ENCODE measurements around the gene ZDHHC14. TPM values are rescaled to one million over a fixed set of nuclear protein-coding genes. Genes with fewer than 3 reads are reported as not detected.

The ZDHHC14 gene
- total RNA-seq, 1 donor from 2014 or later: 12.7 TPM

DNA sequence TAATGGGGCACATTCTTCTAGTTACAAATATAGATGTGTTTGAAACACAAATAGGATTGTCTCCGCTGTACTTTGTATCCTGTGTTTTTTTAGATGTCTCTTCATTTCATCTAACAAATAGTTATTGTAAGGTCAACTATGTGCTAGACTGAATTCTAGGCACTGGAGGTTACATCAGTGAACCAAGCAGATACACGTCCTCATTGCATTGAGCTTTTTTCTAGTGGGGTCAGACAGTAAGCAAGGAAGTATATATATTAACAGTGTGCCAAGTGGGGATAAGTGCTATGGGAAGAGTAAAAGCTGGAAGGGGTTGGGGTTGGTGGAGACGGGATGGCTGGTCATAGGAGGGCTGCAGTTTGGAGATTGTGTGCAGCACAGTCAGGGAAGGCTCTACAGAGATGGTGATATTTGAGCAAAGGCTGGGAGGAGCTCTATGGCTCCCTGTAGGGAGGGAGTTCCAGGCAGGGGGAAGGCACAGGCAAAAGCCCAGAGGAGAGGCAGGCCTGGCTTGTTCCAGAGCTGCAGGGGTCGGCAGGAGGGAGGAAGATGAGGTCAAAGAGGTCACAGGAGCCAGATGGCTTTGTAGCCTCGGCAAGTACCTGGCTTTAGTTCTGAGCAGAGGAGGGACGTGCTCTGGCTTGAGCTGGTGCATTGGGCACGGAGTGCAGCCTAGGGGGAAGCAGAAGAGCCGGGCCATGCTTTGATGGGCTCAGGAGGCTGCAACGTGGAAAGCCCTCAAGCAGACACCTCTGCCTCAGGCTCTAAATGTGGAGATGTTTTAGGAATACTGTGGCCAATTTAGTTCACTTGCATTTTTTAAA, 152.3 kb downstream of the ZDHHC14 start:
- no peak for DNase-seq (ENCODE audit: missing footprints)
- intact Hi-C loops (cut with DNase I): no loop called here
- ATAC-seq: no peak

DNA sequence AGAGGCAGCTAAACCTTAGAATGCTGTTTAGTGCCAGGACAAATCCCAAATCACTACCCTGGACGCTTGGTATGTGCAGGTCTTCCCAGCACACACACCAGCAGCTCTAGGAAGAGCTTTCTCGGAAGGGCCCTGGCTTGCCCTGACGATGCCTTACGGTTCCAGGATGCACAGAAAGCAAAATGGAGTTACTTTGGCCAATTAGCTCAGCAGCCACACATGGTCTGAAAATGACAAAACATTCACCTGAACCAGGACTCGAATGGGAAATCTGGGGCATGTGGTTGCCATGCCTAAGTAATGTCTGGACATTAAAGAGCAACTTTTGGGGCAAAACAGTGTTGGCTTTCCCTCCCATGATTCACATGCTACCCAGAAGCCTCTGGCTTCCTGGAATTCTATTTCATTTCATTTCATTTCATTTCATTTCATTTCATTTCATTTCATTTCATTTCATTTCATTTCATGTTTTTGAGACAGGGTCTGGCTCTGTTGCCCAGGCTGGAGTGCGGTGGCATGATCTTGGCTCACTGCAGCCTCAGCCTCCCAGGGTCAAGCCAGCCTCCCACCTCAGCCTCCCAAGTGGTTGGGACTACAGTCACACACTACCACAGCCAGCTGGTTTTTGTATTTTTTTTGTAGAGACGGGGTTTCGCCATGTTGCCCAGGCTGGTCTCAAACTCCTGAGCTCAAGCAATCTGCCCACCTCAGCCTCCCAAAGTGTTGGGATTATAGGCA, 153.3 kb downstream of the ZDHHC14 start:
- DNase-seq (ENCODE audit: missing footprints): no peak
- intact Hi-C loops (cut with DNase I): no loop called here
- ATAC-seq: no peak

DNA sequence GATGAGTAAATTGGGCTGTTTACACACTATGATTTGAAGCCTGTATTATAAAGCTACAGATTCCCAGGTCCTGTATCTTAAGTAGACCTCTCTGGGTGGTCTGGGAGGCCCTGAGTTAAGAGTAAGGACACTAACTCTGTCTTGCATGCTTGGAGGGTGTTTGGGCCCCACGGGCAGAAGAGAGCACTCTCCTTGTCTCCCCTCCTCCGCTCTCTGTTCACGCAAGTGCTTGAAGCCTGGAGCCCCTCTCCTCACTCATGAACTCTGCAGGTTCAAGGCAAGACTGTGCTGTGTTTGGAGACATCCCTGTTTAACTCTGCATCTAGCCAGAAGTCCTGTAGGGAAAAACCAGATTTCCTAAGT, 154.0 kb downstream of the ZDHHC14 start:
- no peak for ATAC-seq
- intact Hi-C loops (cut with DNase I): no loop called here
- DNase-seq (ENCODE audit: missing footprints): no peak

DNA sequence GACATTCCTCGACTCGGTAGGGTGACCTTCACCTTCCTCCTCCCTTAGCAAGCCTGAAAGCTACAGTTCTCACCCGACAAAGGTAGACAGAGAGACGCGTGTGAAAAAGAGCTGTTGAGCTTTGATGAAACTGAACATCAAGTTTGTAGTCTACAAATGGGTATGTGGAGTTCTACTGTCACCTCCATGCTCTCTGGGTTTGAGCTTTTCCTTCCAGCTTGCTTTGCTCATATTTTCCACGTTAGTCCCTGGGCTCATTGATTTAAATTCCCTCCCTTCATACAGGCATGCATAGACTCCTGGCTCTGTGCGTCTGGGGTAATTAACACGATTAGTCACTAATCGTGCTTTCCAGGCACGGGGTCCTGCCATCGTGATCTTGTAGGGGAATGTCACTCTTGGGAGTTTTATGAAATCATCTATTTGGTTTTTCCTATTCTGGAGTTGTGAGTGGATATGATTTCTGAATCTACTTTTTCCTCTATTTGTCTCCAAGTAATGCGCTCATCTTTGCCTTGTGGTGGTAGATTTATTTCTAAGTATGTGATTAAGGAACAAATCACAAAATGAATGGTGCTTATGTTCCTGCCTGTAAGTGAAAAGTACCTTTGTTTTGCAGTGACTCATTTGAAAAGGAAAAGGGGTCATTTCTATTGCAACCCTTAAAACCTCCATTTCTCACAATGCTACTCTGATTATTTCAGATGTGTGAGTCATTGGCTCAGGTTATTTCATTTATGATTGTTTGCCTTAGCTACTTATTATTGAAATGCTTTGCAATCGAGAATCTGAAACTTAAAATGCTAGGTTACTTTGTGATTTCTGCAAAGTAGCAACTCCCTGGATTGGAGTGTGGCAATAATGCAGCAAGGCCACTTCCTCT, 154.6 kb downstream of the ZDHHC14 start:
- no peak for DNase-seq (ENCODE audit: missing footprints)
- intact Hi-C loops (cut with DNase I): no loop called here
- no peak for ATAC-seq

DNA sequence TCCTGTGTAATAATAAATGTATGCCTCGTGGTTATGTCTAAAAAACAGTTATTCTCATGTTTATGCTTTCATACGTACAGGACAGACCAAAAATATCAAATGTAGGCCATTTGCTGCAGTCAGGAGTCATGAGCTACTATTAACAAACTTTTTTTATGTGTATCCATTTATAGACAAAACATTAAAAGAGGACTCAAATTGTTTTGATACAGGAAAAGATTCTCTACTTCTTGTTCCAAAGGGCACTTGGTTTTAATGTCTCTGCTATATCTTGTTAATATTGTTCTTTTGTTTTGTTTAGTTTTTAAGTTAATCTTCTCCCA, 155.2 kb downstream of the ZDHHC14 start:
- intact Hi-C loops (cut with DNase I): no loop called here
- no peak for DNase-seq (ENCODE audit: missing footprints)
- no peak for ATAC-seq

GRCh38 chr6:157537556-157537955, 156.6 kb downstream of the ZDHHC14 start:
- ATAC-seq (no peak), DNase-seq (ENCODE audit: missing footprints) (no peak)
- intact Hi-C loops (cut with DNase I): no loop called here

DNA sequence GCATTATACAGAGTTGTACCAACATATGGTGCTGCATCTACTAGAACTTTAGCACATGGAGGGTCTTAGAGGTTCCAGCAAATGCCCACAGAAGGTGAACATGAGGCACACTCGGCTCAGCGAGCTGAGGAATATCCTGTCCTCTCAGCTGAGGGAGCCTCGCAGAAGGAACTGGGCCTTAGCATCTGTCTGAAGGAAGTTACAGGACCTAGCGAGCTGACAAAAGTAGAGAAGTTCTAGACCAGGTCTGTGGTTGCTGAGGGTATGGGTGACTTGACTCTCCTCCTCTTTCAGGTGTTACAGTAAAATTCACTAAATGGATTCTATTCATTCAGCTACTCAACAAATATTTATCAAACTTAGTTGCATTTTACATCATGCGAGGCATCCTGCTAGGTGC, 157.2 kb downstream of the ZDHHC14 start:
- ATAC-seq (no peak), DNase-seq (ENCODE audit: missing footprints) (no peak)
- intact Hi-C loops (cut with DNase I): no loop called here

DNA sequence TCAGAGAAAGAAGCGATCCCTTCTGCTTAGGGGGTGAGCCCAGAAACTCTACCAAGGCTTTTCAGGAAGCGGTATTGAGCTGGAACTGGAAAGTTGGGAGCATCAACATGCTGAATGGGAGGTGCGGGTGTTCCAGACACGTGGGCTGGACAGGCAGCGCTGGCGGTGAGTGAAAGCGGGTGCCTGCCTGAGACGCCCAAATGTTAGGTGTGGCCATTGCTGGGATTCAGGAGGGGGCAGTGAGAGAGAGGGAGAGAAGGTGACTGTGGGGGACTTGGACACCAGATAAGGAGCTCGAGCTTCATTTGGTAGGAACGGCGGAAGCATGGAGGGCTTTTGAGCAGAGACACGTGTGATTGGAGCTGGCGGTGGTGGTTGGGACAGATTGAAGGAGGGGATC, 157.7 kb downstream of the ZDHHC14 start:
- intact Hi-C loops (cut with DNase I): no loop called here
- ATAC-seq (no peak), DNase-seq (ENCODE audit: missing footprints) (no peak)

DNA sequence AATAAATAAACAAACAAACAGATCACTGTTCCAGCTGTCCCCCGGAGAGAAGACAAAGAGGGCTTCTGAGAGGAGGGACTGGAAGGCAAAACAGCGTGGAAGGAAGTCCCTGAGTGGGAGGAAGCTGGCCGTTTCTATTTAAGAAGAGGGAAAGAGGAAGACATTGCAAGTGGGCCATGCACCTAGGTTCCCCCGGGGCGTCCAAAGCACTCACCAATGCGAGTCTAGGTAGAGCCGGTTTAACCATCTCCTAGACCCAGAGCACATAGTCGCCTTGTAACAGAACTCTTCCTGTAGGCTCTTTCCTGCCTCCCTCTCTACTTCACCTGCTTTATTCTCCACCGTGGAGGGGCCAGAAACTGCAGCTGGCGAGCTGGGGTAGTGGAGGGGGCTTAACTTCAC, 158.4 kb downstream of the ZDHHC14 start:
- intact Hi-C loops (cut with DNase I): no loop called here
- no peak for ATAC-seq
- no peak for DNase-seq (ENCODE audit: missing footprints)

GRCh38 chr6:157539900-157540752, 159.1 kb downstream of the ZDHHC14 start:
- ATAC-seq (peak; percentile 61), DNase-seq (ENCODE audit: missing footprints) (no peak)
- intact Hi-C loops (cut with DNase I): no loop called here

DNA sequence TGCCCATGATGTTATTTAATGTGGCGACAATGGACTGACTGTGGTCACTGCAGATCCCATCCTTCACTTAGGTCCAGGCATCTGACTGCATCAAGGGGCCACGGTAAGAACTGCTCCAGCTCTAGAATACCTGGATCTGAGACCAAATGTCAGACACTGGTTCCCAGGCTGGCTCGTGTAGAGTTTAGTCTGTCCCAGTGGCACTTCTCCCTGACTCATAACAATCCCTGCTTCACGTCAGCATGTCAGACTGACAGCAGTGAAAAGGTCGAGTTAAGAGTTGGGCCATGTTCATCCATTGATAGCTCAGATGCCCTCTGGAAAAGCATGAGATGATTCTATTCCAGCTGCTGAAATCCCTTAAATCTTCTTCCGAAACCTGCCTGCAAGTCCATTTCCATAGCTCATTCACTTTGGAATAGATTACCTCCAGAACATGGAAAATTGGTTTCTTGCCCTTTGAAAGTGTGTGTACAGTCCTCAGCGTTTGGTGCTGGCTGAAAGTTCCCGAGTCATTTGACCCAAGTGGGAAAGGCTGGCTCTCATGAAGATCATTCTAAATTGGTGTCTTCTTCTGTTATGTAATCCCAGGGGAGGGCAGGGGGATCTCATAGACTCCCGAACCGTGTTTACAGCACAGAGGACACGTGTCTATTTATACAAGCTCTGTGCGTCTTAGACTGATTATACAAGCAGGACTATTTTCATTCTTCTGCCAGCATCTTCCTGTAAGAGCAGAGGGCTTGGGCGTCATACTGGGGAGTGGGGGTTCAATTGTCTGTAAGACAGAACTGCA, 160.8 kb downstream of the ZDHHC14 start:
- peak; percentile 67 for ATAC-seq
- intact Hi-C loops (cut with DNase I): no loop called here
- no peak for DNase-seq (ENCODE audit: missing footprints)

- ATAC-seq (no peak), DNase-seq (ENCODE audit: missing footprints) (no peak)
- intact Hi-C loops (cut with DNase I): no loop called here
Measured at GRCh38 chr6:157542414-157543160, 161.6 kb downstream of the ZDHHC14 start.

DNA sequence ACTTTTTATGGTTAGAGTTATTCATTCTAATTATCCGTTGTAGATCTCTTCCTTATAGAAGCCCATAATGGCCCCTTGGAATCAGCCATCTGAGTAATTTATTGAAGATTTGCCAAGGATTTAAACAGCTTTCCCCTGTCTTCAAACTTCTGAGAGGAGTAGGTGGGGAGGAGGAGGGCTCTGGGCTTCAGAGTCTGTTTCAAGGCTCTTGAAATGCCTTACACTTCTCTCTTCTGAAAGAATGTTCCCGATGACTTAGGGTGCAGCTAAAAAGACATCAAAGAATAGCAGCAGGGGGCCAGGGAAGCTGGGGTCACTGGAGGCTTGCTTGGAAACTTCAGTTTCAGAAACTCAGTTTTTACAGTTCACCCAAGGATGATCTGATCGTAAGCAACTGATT, 165.3 kb downstream of the ZDHHC14 start:
- intact Hi-C loops (cut with DNase I): no loop called here
- DNase-seq (ENCODE audit: missing footprints) (no peak), ATAC-seq (no peak)

- intact Hi-C loops (cut with DNase I): no loop called here
- ATAC-seq: no peak
Measured at GRCh38 chr6:157547112-157547511, 166.1 kb downstream of the ZDHHC14 start.

DNA sequence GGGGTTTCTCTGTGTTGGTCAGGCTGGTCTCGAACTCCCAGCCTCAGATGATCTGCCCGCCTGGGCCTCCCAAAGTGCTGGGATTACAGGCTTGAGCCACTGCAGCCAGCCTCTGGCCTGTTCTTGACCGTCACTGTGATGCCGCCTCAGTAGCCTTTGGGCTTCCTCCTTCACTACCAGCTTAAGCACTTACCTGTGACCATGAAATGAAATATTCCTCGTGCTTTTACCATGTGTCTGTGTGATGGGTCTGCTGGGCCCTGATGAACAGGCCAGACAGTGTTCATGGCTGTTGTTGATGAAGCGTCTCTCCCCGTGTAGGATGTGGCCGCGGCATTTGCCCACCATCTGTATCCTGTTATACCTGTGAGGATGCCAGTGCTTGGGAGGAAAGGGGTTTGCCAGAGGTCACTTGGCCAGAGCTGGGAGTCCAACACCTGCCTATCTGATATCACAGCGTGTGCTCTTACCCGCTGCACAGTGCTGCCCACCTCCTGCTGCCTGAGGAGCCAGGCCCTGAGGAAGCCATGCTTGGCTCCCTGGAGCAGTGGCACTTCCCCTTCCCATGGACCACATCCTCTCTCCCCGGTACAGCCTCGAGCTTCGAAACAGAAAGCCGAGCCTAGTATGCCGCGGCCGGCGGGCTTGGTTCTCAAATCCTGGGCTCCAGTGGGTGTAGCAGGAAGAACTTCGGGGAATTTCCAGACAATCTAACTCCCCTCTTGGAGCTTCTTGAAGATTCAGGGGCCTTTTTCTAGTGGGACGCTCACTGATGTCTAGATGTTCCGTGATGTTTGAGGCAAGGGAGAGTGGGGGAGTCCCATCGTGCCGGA, 167.9 kb downstream of the ZDHHC14 start:
- intact Hi-C loops (cut with DNase I): no loop called here
- ATAC-seq (peak; percentile 39), DNase-seq (ENCODE audit: missing footprints) (no peak)

More at GRCh38 chr6:157547112-157547511, 166.1 kb downstream of the ZDHHC14 start:
- no peak for DNase-seq (ENCODE audit: missing footprints)

DNA sequence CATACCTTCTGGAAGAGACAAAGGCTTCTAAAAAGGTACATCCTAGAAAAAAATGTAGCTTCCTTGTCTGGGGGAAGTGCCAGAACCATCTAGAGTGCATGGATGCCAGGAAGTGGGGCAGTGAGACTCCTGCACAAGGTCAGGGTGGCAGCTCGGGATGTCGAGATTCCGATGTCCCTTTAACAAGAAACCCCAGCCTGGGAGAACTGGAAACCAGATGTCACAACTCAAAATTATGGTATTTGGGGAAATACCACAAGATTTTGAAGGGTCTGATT, 168.4 kb downstream of the ZDHHC14 start:
- intact Hi-C loops (cut with DNase I): no loop called here
- ATAC-seq (no peak), DNase-seq (ENCODE audit: missing footprints) (no peak)

All from Right ventricle myocardium inferior (tissue), 1 donor.